H1 (cell line): ENCODE measurements around the gene POU2F2. TPM values are rescaled to one million over a fixed set of nuclear protein-coding genes. Genes with fewer than 3 reads are reported as not detected.

ENCODE experiments used
- CTCF ChIA-PET: fragments of 300-600 bp; sonication (Branson Sonifier 250); formaldehyde crosslinking; loops from one replicate; lab custom pipeline; 2021; ENCODE audit not compliant: partially characterized antibody; lab: Charles Lee
- POLR2A ChIA-PET: fragments of 300-600 bp; sonication (Branson Sonifier 250); formaldehyde crosslinking; loops from one replicate; lab custom pipeline; 2021; ENCODE audit warnings: inconsistent platforms; ENCODE audit not compliant: partially characterized antibody; lab: Charles Lee
- DNase-seq, 2 experiments: peaks; one replicate each; pipeline versions ENCODE4 v3.0.0 to v3.0.0-alpha.2; 2010 to 2022; ENCODE audit warnings: low spot score in 2 of 2, low read depth in 1 of 2, mixed read lengths in 1 of 2
- FAIRE-seq: peaks from 2 replicates; lab custom pipeline; 2011; peaks lifted over from hg19 to GRCh38; lab: Jason Lieb, UNC
- H2AFZ ChIP-seq: 2 replicates; pipeline ENCODE4 v1.8.1; 2012; ENCODE audit warnings: low read length, inconsistent platforms
- H2AK5ac ChIP-seq: 2 replicates; pipeline ENCODE4 v1.6.1; 2013; ENCODE audit warnings: low read depth, low read length
- H2BK120ac ChIP-seq: replicated peaks from 2 replicates; pipeline ENCODE3; 2013; ENCODE audit warnings: low read depth, low read length, inconsistent platforms
- H2BK12ac ChIP-seq: 2 replicates; pipeline ENCODE4 v1.6.1; 2013; ENCODE audit warnings: low read depth, low read length
- H2BK15ac ChIP-seq: 2 replicates; pipeline ENCODE4 v1.6.1; 2013; ENCODE audit warnings: low read length
- H2BK20ac ChIP-seq: 2 replicates; pipeline ENCODE4 v1.6.1; 2013; ENCODE audit warnings: low read length
- H2BK5ac ChIP-seq: 2 replicates; pipeline ENCODE4 v1.6.1; 2013; ENCODE audit warnings: low read depth, low read length
- H3K14ac ChIP-seq: 2 replicates; pipeline ENCODE4 v1.6.1; 2013; ENCODE audit warnings: inconsistent platforms; ENCODE audit not compliant: insufficient read length
- H3K18ac ChIP-seq: 2 replicates; pipeline ENCODE4 v1.6.1; 2013; ENCODE audit warnings: low read length; ENCODE audit errors: extremely low read depth
- H3K23ac ChIP-seq: 2 replicates; pipeline ENCODE4 v1.6.1; 2013; ENCODE audit warnings: inconsistent platforms; ENCODE audit not compliant: insufficient read length
- H3K23me2 ChIP-seq: 2 replicates; pipeline ENCODE4 v1.6.1; 2013; ENCODE audit warnings: low read depth, low read length
- H3K27ac ChIP-seq: 2 replicates; pipeline ENCODE4 v1.6.1; 2011; ENCODE audit warnings: low read depth, low read length, inconsistent platforms
- H3K27me3 ChIP-seq, 4 experiments: replicated peaks in 1 of 4; 1 replicate in 1 of 4; 2 replicates in 3 of 4; pipeline versions ENCODE4 v1.6.1 to v1.8.1; 2011 to 2013; ENCODE audit warnings: low read length in 3 of 4, mild to moderate bottlenecking in 3 of 4, inconsistent platforms in 2 of 4, mixed read lengths in 2 of 4, moderate library complexity in 1 of 4; ENCODE audit not compliant: control insufficient read depth in 3 of 4, insufficient read depth in 3 of 4; ENCODE audit errors: extremely low read depth in 1 of 4
- H3K36me3 ChIP-seq, 4 experiments: 2 replicates each; pipeline versions ENCODE4 v1.6.1 to v1.8.1; 2011 to 2013; ENCODE audit warnings: mild to moderate bottlenecking in 4 of 4, low read length in 3 of 4, moderate library complexity in 2 of 4, control low read depth in 1 of 4, inconsistent platforms in 1 of 4; ENCODE audit not compliant: insufficient read depth in 4 of 4, control insufficient read depth in 2 of 4
- H3K4ac ChIP-seq: replicated peaks from 2 replicates; pipeline ENCODE3; 2013; ENCODE audit warnings: low read length, low read depth, mixed read lengths, inconsistent platforms; ENCODE audit not compliant: insufficient read length
- H3K4me1 ChIP-seq, 4 experiments: replicated peaks in 1 of 4; 1 replicate in 1 of 4; 2 replicates in 3 of 4; pipeline versions ENCODE4 v1.6.1 to v1.8.1; 2011 to 2013; ENCODE audit warnings: low read length in 3 of 4, inconsistent platforms in 2 of 4, mixed read lengths in 1 of 4; ENCODE audit not compliant: insufficient read depth in 4 of 4, control insufficient read depth in 3 of 4
- H3K4me2 ChIP-seq, 2 experiments: 2 replicates each; pipeline versions ENCODE4 v1.6.1 to v1.8.1; 2011 to 2013; ENCODE audit warnings: low read depth in 2 of 2, low read length in 2 of 2, control low read depth in 1 of 2, inconsistent platforms in 1 of 2, mild to moderate bottlenecking in 1 of 2; ENCODE audit not compliant: insufficient read depth in 1 of 2
- H3K4me3 ChIP-seq, 4 experiments: fragments of 200-600, 300-600 bp in 1 of 4; sonication (generic), shearing (Covaris generic), sonication (Bioruptor Twin) in 1 of 4; 2 replicates each; pipeline versions ENCODE4 v1.5.1 to v1.8.1; 2011 to 2016; ENCODE audit warnings: low read length in 4 of 4, low read depth in 3 of 4, control low read depth in 2 of 4, inconsistent platforms in 2 of 4, mild to moderate bottlenecking in 2 of 4, mixed read lengths in 1 of 4, moderate library complexity in 1 of 4; ENCODE audit not compliant: insufficient read depth in 2 of 4; ENCODE audit errors: extremely low read depth in 1 of 4
- H3K56ac ChIP-seq: replicated peaks from 2 replicates; pipeline ENCODE3; 2013; ENCODE audit warnings: low read depth, mild to moderate bottlenecking, mixed read lengths, low read length, inconsistent platforms; ENCODE audit not compliant: insufficient read length
- H3K79me1 ChIP-seq: 2 replicates; pipeline ENCODE4 v1.6.1; 2013; ENCODE audit warnings: low read depth, low read length, control low read depth
- H3K79me2 ChIP-seq, 2 experiments: 2 replicates each; pipeline versions ENCODE4 v1.6.1 to v1.8.1; 2012 to 2013; ENCODE audit warnings: low read length in 2 of 2, mild to moderate bottlenecking in 2 of 2, inconsistent platforms in 1 of 2; ENCODE audit not compliant: insufficient read depth in 2 of 2, control insufficient read depth in 1 of 2
- H3K9ac ChIP-seq, 4 experiments: replicated peaks in 1 of 4; 1 replicate in 1 of 4; 2 replicates in 3 of 4; pipeline versions ENCODE4 v1.6.1 to v1.8.1; 2011 to 2013; ENCODE audit warnings: low read depth in 3 of 4, low read length in 3 of 4, control low read depth in 2 of 4, mild to moderate bottlenecking in 2 of 4, moderate library complexity in 2 of 4, inconsistent platforms in 1 of 4; ENCODE audit errors: extremely low read depth in 1 of 4
- H3K9me3 ChIP-seq, 2 experiments: 2 replicates each; pipeline versions ENCODE4 v1.6.1 to v1.8.1; 2012 to 2013; ENCODE audit warnings: mild to moderate bottlenecking in 2 of 2, moderate library complexity in 2 of 2, control low read depth in 1 of 2, inconsistent platforms in 1 of 2, low read depth in 1 of 2, low read length in 1 of 2, mixed read lengths in 1 of 2; ENCODE audit not compliant: insufficient read depth in 2 of 2
- H4K20me1 ChIP-seq, 2 experiments: replicated peaks in 1 of 2; 2 replicates each; pipeline versions ENCODE3 to v1.8.1; 2011 to 2013; ENCODE audit warnings: inconsistent platforms in 2 of 2, low read length in 2 of 2, mild to moderate bottlenecking in 1 of 2; ENCODE audit not compliant: insufficient read depth in 2 of 2, control insufficient read depth in 1 of 2
- H4K5ac ChIP-seq: 2 replicates; pipeline ENCODE4 v1.6.1; 2013; ENCODE audit warnings: low read length, low read depth, mixed read lengths, inconsistent platforms; ENCODE audit not compliant: insufficient read length
- H4K8ac ChIP-seq: 2 replicates; pipeline ENCODE4 v1.8.0; 2013; ENCODE audit warnings: mild to moderate bottlenecking, moderate library complexity, low read length, inconsistent platforms; ENCODE audit not compliant: insufficient read depth; ENCODE audit errors: extremely low read depth
- H4K91ac ChIP-seq: replicated peaks from 2 replicates; pipeline ENCODE3; 2013; ENCODE audit warnings: low read length, mixed read lengths, inconsistent platforms; ENCODE audit not compliant: insufficient read length
- CBX5 ChIP-seq: fragments of 300-800, 300-1000 bp; sonication (generic); IDR thresholded peaks from 2 replicates; pipeline ENCODE4 v1.7.1; 2016; ENCODE audit warnings: antibody characterized with exemption, low read length, low read depth
- WGBS, 2 experiments: shearing (Covaris generic) in 1 of 2; methylation state at CpG; one replicate each; pipeline versions ENCODE4 v1.1.6 to v1.1.7; 2013 to 2015; ENCODE audit warnings: low lambda C conversion rate in 2 of 2, mixed read lengths in 2 of 2, inconsistent platforms in 1 of 2, low coverage in 1 of 2, missing lambda C conversion rate in 1 of 2; ENCODE audit not compliant: insufficient replicate concordance in 2 of 2, insufficient coverage in 1 of 2, insufficient read length in 1 of 2; ENCODE audit errors: extremely low coverage in 1 of 2, missing lambda C conversion rate in 1 of 2; 5-methylcytosine and 5-hydroxymethylcytosine counted together
- polyA plus RNA-seq, 7 experiments: library from polyadenylated mRNA; depleted of rRNA in 3 of 7; stranded (reverse) in 5 of 7; unstranded in 2 of 7; fragments of >200 nt in 5 of 7; fragments of 200-250 nt in 2 of 7; gene quantifications; 1 replicate in 5 of 7; 2 replicates in 1 of 7; 4 replicates in 1 of 7; pipeline versions ENCODE4 v1.2.1 to v1.2.3, GENCODE V29; 2011 to 2013; ENCODE audit warnings: missing spikeins in 2 of 7, mixed read lengths in 2 of 7
- total RNA-seq: library from RNA; stranded (reverse); fragmentation: NEBNext Ultra II Directional; extraction: Animal tissue kit (Norgen Biotek cat#: 25700); gene quantifications from 2 replicates; pipeline ENCODE4 v1.2.1, GENCODE V29; 2021

POU2F2 gene
- total and polyA plus RNA-seq, 2 of the 8 experiments (the other 6 are each of a cell fraction or from before 2014, with no cell fraction given) = 5.0 to 6.1 TPM

- no peak overlapping the region; the same call in 1 of the 2 replicates for H2BK5ac ChIP-seq
- CTCF ChIA-PET = interaction anchor here (0.8 to 2.0 kb wide), 10 partner anchors 9 to 45 kb away, joined by 3 to 6 read pairs (median 4); partner anchors contain the start of gene POU2F2
Observed at GRCh38 chr19:42152910-42153671, 20.8 kb upstream of the POU2F2 start.

More at GRCh38 chr19:42152910-42153671, 20.8 kb upstream of the POU2F2 start:
- no peak overlapping the region for H3K9ac ChIP-seq
- peak overlapping the region; percentile 34; the same call in 1 of the 2 replicates for H2BK20ac ChIP-seq
- H3K4me2 ChIP-seq = no peak overlapping the region
- no peaks in the 10 kb centered on the region for H4K20me1 ChIP-seq
- H2BK120ac ChIP-seq = no peak overlapping the region
- peak overlapping the region; percentile 56 for H2AK5ac ChIP-seq
- H3K4ac ChIP-seq = no peak overlapping the region
- H4K91ac ChIP-seq = peak overlapping the region; percentile 44
- POLR2A ChIA-PET = interaction anchor here (1.3 to 2.2 kb wide), 2 partner anchors 13 to 23 kb away, joined by 3 to 8 read pairs; no protein-coding TSS in a partner anchor
- peaks cover 0 to 39% (median 23%) of the 10 kb centered on the region in 4 experiments; a peak in 6 of 7 replicates for H3K4me1 ChIP-seq
- no peaks in the 10 kb centered on the region for H3K79me2 ChIP-seq
- H3K14ac ChIP-seq = no peak overlapping the region
- no peak for TF ChIP-seq CBX5
- H3K36me3 ChIP-seq = no peaks in the 10 kb centered on the region
- WGBS, 2 experiments = 89% methylated on average over 21 of the region's 25 CpGs; no CpG with 5 or more reads in 1 of the 2 experiments
- no peaks in the 10 kb centered on the region for H3K9me3 ChIP-seq
- peak overlapping the region; percentile 45; the same call in 1 of the 2 replicates for H2BK12ac ChIP-seq
- no peak overlapping the region for H3K4me3 ChIP-seq
- H3K79me1 ChIP-seq = no peaks in the 10 kb centered on the region
- peak overlapping the region; percentile 34; the same call in 1 of the 2 replicates for H2BK15ac ChIP-seq
- H3K27ac ChIP-seq = no peak overlapping the region
- no peak overlapping the region; the same call in 1 of the 2 replicates for H4K8ac ChIP-seq
- no peak overlapping the region for H4K5ac ChIP-seq
- H3K18ac ChIP-seq = no peak overlapping the region; the same call in 1 of the 2 replicates
- no peak overlapping the region for H3K23ac ChIP-seq
- no peak for DNase-seq
- no peaks in the 10 kb centered on the region; the same call in 1 of the 2 replicates for H3K23me2 ChIP-seq
- H3K56ac ChIP-seq = no peak overlapping the region
- no peak overlapping the region for H2AFZ ChIP-seq
- no peak for FAIRE-seq
- peaks cover 0 to 9% (median 7%) of the 10 kb centered on the region in 4 experiments; a peak in 3 of 7 replicates for H3K27me3 ChIP-seq
